HG03060 (cell line): ENCODE measurements around the gene GYS1.

ENCODE experiments used
- ATAC-seq: cut with Tn5 transposase; IDR thresholded peaks from one replicate; pipeline ENCODE4 v1.9.1; 2021; ENCODE audit warnings: low read depth, moderate number of reproducible peaks; ENCODE audit not compliant: unreplicated experiment

The GYS1 gene

GRCh38 chr19:48991011-48991609, 2.0 kb downstream of the GYS1 start:
- no peak for ATAC-seq

- no peak for ATAC-seq
Observed at GRCh38 chr19:48990400-48990799, 2.7 kb downstream of the GYS1 start.

GRCh38 chr19:48989701-48990291, 3.3 kb downstream of the GYS1 start:
- ATAC-seq: no peak

GRCh38 chr19:48988860-48989259, 4.2 kb downstream of the GYS1 start:
- no peak for ATAC-seq

- no peak for ATAC-seq
Observed at GRCh38 chr19:48988286-48988685, 4.8 kb downstream of the GYS1 start.

GRCh38 chr19:48987323-48987722, 5.8 kb downstream of the GYS1 start:
- no peak for ATAC-seq

- ATAC-seq: no peak
Observed at GRCh38 chr19:48986211-48986610, 6.9 kb downstream of the GYS1 start.

GRCh38 chr19:48985711-48986110, 7.4 kb downstream of the GYS1 start:
- no peak for ATAC-seq

- ATAC-seq: no peak
Observed at GRCh38 chr19:48982280-48982679, 10.8 kb downstream of the GYS1 start.

- no peak for ATAC-seq
Observed at GRCh38 chr19:48977061-48977460, 16.0 kb downstream of the GYS1 start.

GRCh38 chr19:48975947-48976847, 16.9 kb downstream of the GYS1 start:
- ATAC-seq: no peak

- ATAC-seq: no peak
Observed at GRCh38 chr19:48970923-48971395, 22.1 kb downstream of the GYS1 start.

- no peak for ATAC-seq
Observed at GRCh38 chr19:48970139-48970766, 22.9 kb downstream of the GYS1 start.

GRCh38 chr19:48969276-48970138, 23.6 kb downstream of the GYS1 start:
- no peak for ATAC-seq

- no peak for ATAC-seq
Observed at GRCh38 chr19:48968813-48969218, 24.3 kb downstream of the GYS1 start.

GRCh38 chr19:48968179-48968661, 24.9 kb downstream of the GYS1 start:
- no peak for ATAC-seq

- no peak for ATAC-seq
Observed at GRCh38 chr19:48967346-48968178, 25.5 kb downstream of the GYS1 start.

- no peak for ATAC-seq
Observed at GRCh38 chr19:48966541-48967345, 26.4 kb downstream of the GYS1 start.
